Measurements from ENCODE around the gene DLX1. TPM values are rescaled to one million over a fixed set of nuclear protein-coding genes. Genes with fewer than 3 reads are reported as not detected.
A peak's percentile ranks its signal among the peaks of the same experiment; 100 is the strongest.

Gene DLX1
- total RNA-seq, 4 donors from 2014 or later = 0.17 to 0.83 (median 0.23) TPM; not detected in 1

DNA sequence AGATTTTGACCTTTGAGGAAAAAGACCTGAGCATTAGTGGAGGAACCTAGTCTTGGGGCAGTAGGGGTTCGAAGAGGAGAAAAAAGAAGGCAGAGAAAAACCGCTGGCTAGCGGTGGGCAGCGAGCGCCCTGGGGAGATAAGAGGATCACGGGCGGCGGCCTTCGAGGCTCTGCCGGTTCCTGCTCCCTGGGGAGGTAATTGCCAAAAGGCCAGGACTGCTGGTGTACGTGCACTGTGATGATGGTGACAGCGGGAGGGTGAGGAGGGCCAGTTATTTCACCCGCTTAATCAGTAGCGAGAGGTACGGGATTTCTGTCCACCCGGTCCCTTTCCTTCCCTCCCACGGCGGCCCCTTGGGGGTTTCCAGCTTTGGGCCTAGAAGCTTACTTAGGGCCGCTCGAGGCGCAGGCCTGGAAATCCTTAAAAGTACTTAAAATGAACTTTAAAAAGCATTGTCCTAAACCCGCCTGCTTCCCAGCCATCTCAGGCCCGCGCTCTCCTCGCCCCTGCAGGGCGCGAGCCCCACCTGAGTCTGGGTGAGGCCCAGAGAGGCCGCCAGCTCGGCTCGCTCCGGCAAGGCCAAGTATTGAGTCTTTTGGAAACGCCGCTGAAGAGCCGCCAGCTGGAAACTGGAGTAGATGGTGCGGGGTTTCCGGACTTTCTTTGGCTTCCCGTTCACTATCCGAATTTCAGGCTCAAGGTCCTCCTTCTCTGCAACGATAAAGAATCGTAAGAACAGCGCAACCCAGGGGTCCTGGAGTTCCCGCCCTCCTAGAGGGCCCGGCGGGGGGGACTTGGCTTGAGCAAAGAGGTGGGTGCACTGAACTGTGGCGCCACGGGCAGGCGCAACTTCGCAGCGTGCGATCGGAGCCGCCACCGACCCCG is 15.9 kb downstream of the DLX1 start:
- H3K4me3 ChIP-seq = peak overlapping the region; percentile 50 to 63 (median 54)

DNA sequence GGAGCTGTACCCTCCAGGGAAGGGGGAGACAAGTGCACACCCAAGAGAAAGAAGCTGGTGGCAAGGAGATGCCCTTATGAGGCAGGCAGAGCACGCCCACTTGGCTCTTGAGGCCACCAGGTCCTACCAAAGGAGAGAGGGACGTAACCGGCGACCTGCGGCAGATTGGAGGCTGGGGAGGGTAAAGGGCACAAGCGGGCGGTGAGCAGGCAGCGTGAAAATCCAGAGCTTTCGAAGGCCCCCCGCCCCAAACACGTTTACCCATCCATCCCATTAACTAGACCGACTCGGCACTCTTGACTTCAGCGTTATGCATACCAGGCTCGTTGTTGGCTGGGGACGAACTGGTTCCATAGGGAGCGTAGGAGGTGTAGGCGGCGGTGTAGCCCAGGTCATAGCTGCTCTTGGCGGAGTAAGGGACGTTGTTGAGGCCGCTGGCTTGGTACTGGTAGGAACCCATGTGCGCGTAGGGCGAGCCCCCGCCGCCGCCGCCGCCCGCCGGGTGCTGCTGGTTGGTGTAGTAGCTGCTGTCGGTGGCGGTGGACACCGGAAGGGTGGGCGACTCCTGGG is 16.6 kb downstream of the DLX1 start:
- H3K4me3 ChIP-seq = peak overlapping the region; percentile 50 to 63 (median 54)
- peaks cover 58 to 100% (median 99%) of the 10 kb centered on the region in 4 donors for H3K27me3 ChIP-seq
- H3K4me1 ChIP-seq = peaks cover 60 to 74% (median 73%) of the 10 kb centered on the region in 4 donors
- H3K9me3 ChIP-seq = no peaks in the 10 kb centered on the region
- intact Hi-C loops (cut with DNase I) = loop anchor here (5.0 to 10.0 kb wide), 3 partner anchors 290 to 507 kb away; no protein-coding TSS in a partner anchor
- TF ChIP-seq POLR2AphosphoS5 (IDR thresholded peaks at IDR 0.05) = no peak
- TF ChIP-seq EP300 (IDR thresholded peaks at IDR 0.05) = no peak
- TF ChIP-seq POLR2A (IDR thresholded peaks at IDR 0.05; ENCODE audit: low read depth) = no peak
- TF ChIP-seq, protein P1, sequence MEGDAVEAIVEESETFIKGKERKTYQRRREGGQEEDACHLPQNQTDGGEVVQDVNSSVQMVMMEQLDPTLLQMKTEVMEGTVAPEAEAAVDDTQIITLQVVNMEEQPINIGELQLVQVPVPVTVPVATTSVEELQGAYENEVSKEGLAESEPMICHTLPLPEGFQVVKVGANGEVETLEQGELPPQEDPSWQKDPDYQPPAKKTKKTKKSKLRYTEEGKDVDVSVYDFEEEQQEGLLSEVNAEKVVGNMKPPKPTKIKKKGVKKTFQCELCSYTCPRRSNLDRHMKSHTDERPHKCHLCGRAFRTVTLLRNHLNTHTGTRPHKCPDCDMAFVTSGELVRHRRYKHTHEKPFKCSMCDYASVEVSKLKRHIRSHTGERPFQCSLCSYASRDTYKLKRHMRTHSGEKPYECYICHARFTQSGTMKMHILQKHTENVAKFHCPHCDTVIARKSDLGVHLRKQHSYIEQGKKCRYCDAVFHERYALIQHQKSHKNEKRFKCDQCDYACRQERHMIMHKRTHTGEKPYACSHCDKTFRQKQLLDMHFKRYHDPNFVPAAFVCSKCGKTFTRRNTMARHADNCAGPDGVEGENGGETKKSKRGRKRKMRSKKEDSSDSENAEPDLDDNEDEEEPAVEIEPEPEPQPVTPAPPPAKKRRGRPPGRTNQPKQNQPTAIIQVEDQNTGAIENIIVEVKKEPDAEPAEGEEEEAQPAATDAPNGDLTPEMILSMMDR (IDR thresholded peaks at IDR 0.05) = no peak
- H3K36me3 ChIP-seq = no peaks in the 10 kb centered on the region
- DNase-seq (ENCODE audit: extremely low spot score) = peak; percentile 92
- 4% methylated on average over 14 of the region's 36 CpGs for WGBS
- H3K27ac ChIP-seq (replicated peaks in 1 of 4) = no peak overlapping the region

More for the DNA sequence above, 15.9 kb downstream of the DLX1 start:
- no peak overlapping the region for H3K27ac ChIP-seq (replicated peaks in 1 of 4)
- 11% methylated on average over 45 of the region's 54 CpGs for WGBS
- no peaks in the 10 kb centered on the region for H3K9me3 ChIP-seq
- peak; percentile 77 for DNase-seq (ENCODE audit: extremely low spot score)
- intact Hi-C loops (cut with DNase I) = loop anchor here (5.0 to 10.0 kb wide), 3 partner anchors 289 to 506 kb away; no protein-coding TSS in a partner anchor
- peaks cover 64 to 75% (median 73%) of the 10 kb centered on the region in 4 donors for H3K4me1 ChIP-seq
- H3K36me3 ChIP-seq = no peaks in the 10 kb centered on the region
- TF ChIP-seq, protein P1 (IDR thresholded peaks at IDR 0.05) = no peak
- TF ChIP-seq POLR2A (IDR thresholded peaks at IDR 0.05; ENCODE audit: low read depth) (no peak), EP300 (IDR thresholded peaks at IDR 0.05) (no peak), POLR2AphosphoS5 (IDR thresholded peaks at IDR 0.05) (no peak)
- peaks cover 61 to 100% (median 100%) of the 10 kb centered on the region in 4 donors for H3K27me3 ChIP-seq

DNA sequence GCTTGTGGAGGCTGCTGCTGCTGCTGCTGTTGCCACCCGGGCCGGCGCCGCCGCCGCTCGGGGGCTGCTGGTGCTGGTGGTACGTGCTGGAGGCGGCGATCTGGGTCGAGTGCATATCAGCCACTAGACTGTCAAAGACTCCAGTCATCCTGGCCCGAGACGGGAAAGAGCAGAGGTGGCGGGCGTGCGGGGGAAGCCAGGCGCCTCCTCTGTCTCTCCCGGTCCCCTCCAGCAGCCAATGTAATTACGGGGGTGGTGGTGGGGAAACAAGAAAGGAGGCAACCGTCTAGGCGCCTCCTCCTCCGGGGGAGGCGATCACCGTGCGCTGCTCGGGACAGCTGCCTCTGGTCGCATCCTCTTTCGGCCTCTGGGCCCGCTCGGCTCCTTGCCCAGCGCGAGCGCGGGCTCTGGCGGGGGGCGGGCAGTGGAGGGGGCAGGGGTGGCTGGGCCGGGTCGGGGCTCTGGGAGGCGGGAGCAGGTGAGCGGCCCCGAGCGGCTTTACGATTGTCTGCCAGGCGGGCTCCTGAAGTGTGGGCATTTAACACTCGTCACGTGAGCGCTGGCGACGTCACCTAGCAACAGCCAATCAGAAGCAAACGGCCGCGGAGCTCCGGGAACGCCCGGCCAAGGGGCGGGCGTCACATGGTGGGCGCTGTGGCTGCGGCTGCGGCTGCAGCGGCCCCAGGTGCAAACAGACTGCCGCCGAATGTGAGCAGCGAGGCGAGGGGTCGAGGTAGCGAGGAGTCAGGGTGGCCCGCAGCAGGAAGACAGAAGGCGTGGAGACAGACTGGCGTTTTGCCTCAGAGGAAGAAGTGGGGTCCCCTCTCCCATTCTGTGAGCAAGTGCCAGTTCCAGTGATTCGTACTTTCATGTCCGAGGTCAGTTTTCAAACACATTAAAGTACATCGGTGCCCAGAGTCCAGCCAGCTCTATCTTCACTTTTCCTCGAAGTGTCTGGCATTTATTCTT is 17.4 kb downstream of the DLX1 start, which contains the start of gene DLX2:
DLX2 (minus strand) TSS at position 510 of the 969 bp plus-strand sequence; CDS start at position 148, 362 bp downstream.
- DNase-seq (ENCODE audit: extremely low spot score) = peak; percentile 92
- TF ChIP-seq POLR2AphosphoS5 (IDR thresholded peaks at IDR 0.05) = no peak
- TF ChIP-seq, protein P1 (IDR thresholded peaks at IDR 0.05) = no peak
- TF ChIP-seq POLR2A (IDR thresholded peaks at IDR 0.05; ENCODE audit: low read depth) = no peak
- no peak for TF ChIP-seq EP300 (IDR thresholded peaks at IDR 0.05)
- Histone ChIP-seq H3K4me3 (peak within 1 kb of the TSS; percentile 50 to 63 (median 54)), H3K4me1 (peaks cover 55 to 69% (median 67%) of the 10 kb centered on the region in 4 donors), H3K36me3 (no peaks in the 10 kb centered on the region), H3K27me3 (peaks cover 51 to 100% (median 96%) of the 10 kb centered on the region in 4 donors), H3K9me3 (no peaks in the 10 kb centered on the region), H3K27ac (replicated peaks in 1 of 4) (no peak within 1 kb of the TSS)
- 3% methylated on average over 26 of the region's 74 CpGs for WGBS
- intact Hi-C loops (cut with DNase I) = loop anchor here (5.0 to 10.0 kb wide), 3 partner anchors 290 to 508 kb away; no protein-coding TSS in a partner anchor

Data from esophagus muscularis mucosa (tissue), 4 donors.